ENCODE data around the gene CCNQ. TPM values are rescaled to one million over a fixed set of nuclear protein-coding genes. Genes with fewer than 3 reads are reported as not detected.

CCNQ gene
- total and polyA plus RNA-seq, 2 donors (not counting 1 experiment from before 2014, with no cell fraction given) = 31.8 to 66.0 TPM

GRCh38 chrX:153626863-153627674 lies 28.1 kb upstream of the CCNQ start:
- peaks cover 2% of the 10 kb centered on the region for H3K9me3 Mint-ChIP-seq (ENCODE audit: insufficient read depth)
- H3K4me1 Mint-ChIP-seq = no peaks in the 10 kb centered on the region
- H3K27ac Mint-ChIP-seq = no peak overlapping the region
- ATAC-seq (ENCODE audit: low read depth) = no peak
- no peaks in the 10 kb centered on the region for H3K36me3 ChIP-seq (replicated peaks in 1 of 2; ENCODE audit: control extremely low read depth in 1 of 2, control insufficient read depth in 1 of 2, extremely low read depth in 1 of 2, insufficient read depth in 2 of 2, low read length in 1 of 2)
- no peak overlapping the region for H2AFZ ChIP-seq (ENCODE audit: insufficient read depth, low read depth, low read length, poor library complexity, severe bottlenecking)
- POLR2A ChIA-PET = no interaction called here
- H3K27me3 Mint-ChIP-seq = peaks cover 13% of the 10 kb centered on the region
- no peaks in the 10 kb centered on the region for H4K20me1 ChIP-seq (ENCODE audit: control insufficient read depth, insufficient read depth, low read length, poor library complexity, severe bottlenecking)
- H3K4me3 Mint-ChIP-seq = no peak overlapping the region
- H3K9ac ChIP-seq (ENCODE audit: low read length) = no peak overlapping the region
- H3K4me1 ChIP-seq (ENCODE audit: control insufficient read depth in 2 of 2, insufficient read depth in 2 of 2, low read length in 2 of 2) = no peaks in the 10 kb centered on the region
- H3K79me2 ChIP-seq (ENCODE audit: control insufficient read depth, insufficient read depth, low read length) = no peaks in the 10 kb centered on the region
- no peak overlapping the region for H3K4me3 ChIP-seq (ENCODE audit: control extremely low read depth in 1 of 5, extremely low read depth in 1 of 5, insufficient read depth in 1 of 5, low read depth in 2 of 5, low read length in 4 of 5)
- peaks cover 0 to 6% (median 0%) of the 10 kb centered on the region in 4 experiments for H3K27me3 ChIP-seq (replicated peaks in 1 of 4; ENCODE audit: control extremely low read depth in 1 of 4, control insufficient read depth in 3 of 4, insufficient read depth in 4 of 4, low read length in 3 of 4)
- intact Hi-C loops (cut with micrococcal nuclease) = no loop called here
- WGBS (ENCODE audit: insufficient coverage) = 84% methylated on average over 15 of the region's 35 CpGs
- no peaks in the 10 kb centered on the region for H3K9me3 ChIP-seq (ENCODE audit: control extremely low read depth in 1 of 3, control insufficient read depth in 2 of 3, insufficient read depth in 1 of 3, low read length in 2 of 3)
- CTCF ChIA-PET = no interaction called here
- TF ChIP-seq EZH2 (IDR thresholded peaks at IDR 0.05; ENCODE audit: borderline replicate concordance, insufficient read depth, low read depth, low read length, poor library complexity, severe bottlenecking) = no peak
- no peak for TF ChIP-seq CTCF (IDR thresholded peaks at IDR 0.05)
- no peak overlapping the region for H3K4me2 ChIP-seq (replicated peaks; ENCODE audit: low read depth, low read length, poor library complexity, severe bottlenecking)
- DNase-seq = no peak
- no peak overlapping the region for H3K27ac ChIP-seq (ENCODE audit: low read length in 2 of 2)

- intact Hi-C loops (cut with micrococcal nuclease) = no loop called here
- Histone ChIP-seq H3K36me3 (replicated peaks in 1 of 2; ENCODE audit: control extremely low read depth in 1 of 2, control insufficient read depth in 1 of 2, extremely low read depth in 1 of 2, insufficient read depth in 2 of 2, low read length in 1 of 2) (no peaks in the 10 kb centered on the region), H3K9me3 (ENCODE audit: control extremely low read depth in 1 of 3, control insufficient read depth in 2 of 3, insufficient read depth in 1 of 3, low read length in 2 of 3) (no peaks in the 10 kb centered on the region), H3K9ac (ENCODE audit: low read length) (no peak overlapping the region), H3K4me3 (ENCODE audit: control extremely low read depth in 1 of 5, extremely low read depth in 1 of 5, insufficient read depth in 1 of 5, low read depth in 2 of 5, low read length in 4 of 5) (no peak overlapping the region), H2AFZ (ENCODE audit: insufficient read depth, low read depth, low read length, poor library complexity, severe bottlenecking) (no peak overlapping the region), H3K4me2 (replicated peaks; ENCODE audit: low read depth, low read length, poor library complexity, severe bottlenecking) (no peak overlapping the region), H3K27ac (ENCODE audit: low read length in 2 of 2) (no peak overlapping the region), H3K79me2 (ENCODE audit: control insufficient read depth, insufficient read depth, low read length) (no peaks in the 10 kb centered on the region), H4K20me1 (ENCODE audit: control insufficient read depth, insufficient read depth, low read length, poor library complexity, severe bottlenecking) (no peaks in the 10 kb centered on the region), H3K27me3 (replicated peaks in 1 of 4; ENCODE audit: control extremely low read depth in 1 of 4, control insufficient read depth in 3 of 4, insufficient read depth in 4 of 4, low read length in 3 of 4) (peaks cover 0 to 6% (median 0%) of the 10 kb centered on the region in 4 experiments), H3K4me1 (ENCODE audit: control insufficient read depth in 2 of 2, insufficient read depth in 2 of 2, low read length in 2 of 2) (no peaks in the 10 kb centered on the region)
- ChIA-PET POLR2A (no interaction called here), CTCF (no interaction called here)
- TF ChIP-seq EZH2 (IDR thresholded peaks at IDR 0.05; ENCODE audit: borderline replicate concordance, insufficient read depth, low read depth, low read length, poor library complexity, severe bottlenecking) (no peak), CTCF (IDR thresholded peaks at IDR 0.05) (no peak)
- no peak overlapping the region for H3K27ac Mint-ChIP-seq
- WGBS (ENCODE audit: insufficient coverage) = 93% methylated on average over 9 of the region's 16 CpGs
- peaks cover under 1% of the 10 kb centered on the region for H3K9me3 Mint-ChIP-seq (ENCODE audit: insufficient read depth)
- H3K4me3 Mint-ChIP-seq = no peak overlapping the region
- H3K27me3 Mint-ChIP-seq = peaks cover 12% of the 10 kb centered on the region
- ATAC-seq (ENCODE audit: low read depth) (no peak), DNase-seq (no peak)
- no peaks in the 10 kb centered on the region for H3K4me1 Mint-ChIP-seq
Measured at GRCh38 chrX:153626025-153626633, 27.2 kb upstream of the CCNQ start.
